ENCODE measurements around the gene TMEM59L. TPM values are rescaled to one million over a fixed set of nuclear protein-coding genes. Genes with fewer than 3 reads are reported as not detected.

The TMEM59L gene
- total and polyA plus RNA-seq, 2 of the 13 experiments (the other 11 are each of a cell fraction or from before 2014, with no cell fraction given) = 0.97 to 5.5 TPM

DNA sequence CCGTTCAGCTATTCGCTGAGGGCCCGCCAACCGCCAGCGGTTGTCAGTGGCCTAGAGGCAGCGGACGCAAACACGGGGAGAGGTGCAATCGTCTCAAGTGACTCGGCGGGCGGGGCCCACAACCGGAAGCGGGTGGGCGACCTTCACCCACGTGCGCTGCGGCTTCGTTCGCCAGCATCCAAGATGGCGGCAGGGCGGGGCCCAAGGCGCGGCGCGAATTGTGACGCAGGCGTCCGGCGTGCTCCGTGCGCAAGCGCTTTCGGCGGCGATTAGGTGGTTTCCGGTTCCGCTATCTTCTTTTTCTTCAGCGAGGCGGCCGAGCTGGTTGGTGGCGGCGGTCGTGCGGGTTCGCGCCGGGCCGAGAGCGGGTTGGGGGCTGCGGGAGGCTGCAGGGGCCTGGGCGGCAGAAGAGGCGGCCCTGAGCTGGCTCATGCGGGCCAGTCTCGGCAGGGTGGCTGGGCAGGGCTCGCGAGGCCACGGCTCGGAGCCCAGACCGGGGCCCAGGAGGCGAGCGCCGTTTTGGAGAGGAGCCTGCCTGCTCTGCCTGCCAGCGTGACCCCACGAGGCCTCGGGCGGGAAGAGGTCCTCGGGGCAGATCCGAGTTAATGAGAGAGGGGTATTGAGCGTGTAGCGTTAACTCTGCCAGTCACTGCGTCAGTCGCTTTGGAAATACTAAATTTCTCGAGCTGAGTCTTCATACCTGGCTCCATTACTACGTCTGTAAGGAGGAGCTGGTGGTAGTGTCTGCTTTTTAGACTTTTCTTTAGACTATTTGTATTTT, 40.9 kb upstream of the TMEM59L start, which contains the start of gene UBA52 (continued):
- TF ChIP-seq, protein P1, sequence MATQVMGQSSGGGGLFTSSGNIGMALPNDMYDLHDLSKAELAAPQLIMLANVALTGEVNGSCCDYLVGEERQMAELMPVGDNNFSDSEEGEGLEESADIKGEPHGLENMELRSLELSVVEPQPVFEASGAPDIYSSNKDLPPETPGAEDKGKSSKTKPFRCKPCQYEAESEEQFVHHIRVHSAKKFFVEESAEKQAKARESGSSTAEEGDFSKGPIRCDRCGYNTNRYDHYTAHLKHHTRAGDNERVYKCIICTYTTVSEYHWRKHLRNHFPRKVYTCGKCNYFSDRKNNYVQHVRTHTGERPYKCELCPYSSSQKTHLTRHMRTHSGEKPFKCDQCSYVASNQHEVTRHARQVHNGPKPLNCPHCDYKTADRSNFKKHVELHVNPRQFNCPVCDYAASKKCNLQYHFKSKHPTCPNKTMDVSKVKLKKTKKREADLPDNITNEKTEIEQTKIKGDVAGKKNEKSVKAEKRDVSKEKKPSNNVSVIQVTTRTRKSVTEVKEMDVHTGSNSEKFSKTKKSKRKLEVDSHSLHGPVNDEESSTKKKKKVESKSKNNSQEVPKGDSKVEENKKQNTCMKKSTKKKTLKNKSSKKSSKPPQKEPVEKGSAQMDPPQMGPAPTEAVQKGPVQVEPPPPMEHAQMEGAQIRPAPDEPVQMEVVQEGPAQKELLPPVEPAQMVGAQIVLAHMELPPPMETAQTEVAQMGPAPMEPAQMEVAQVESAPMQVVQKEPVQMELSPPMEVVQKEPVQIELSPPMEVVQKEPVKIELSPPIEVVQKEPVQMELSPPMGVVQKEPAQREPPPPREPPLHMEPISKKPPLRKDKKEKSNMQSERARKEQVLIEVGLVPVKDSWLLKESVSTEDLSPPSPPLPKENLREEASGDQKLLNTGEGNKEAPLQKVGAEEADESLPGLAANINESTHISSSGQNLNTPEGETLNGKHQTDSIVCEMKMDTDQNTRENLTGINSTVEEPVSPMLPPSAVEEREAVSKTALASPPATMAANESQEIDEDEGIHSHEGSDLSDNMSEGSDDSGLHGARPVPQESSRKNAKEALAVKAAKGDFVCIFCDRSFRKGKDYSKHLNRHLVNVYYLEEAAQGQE (IDR thresholded peaks at IDR 0.05; ENCODE audit: borderline replicate concordance in 1 of 2, low read depth in 1 of 2, low read length in 2 of 2) = peak in 1 of 2 experiments; percentile 59; a peak in 1 of 4 replicates
- TF ChIP-seq MTA1 (CRISPR knock-in tag; IDR thresholded peaks at IDR 0.05; ENCODE audit: borderline replicate concordance) (peak; percentile 93; the same call in 1 of the 2 replicates), ZNF644 (CRISPR knock-in tag; IDR thresholded peaks at IDR 0.05; ENCODE audit: low read depth) (no peak), MAZ (IDR thresholded peaks at IDR 0.05; ENCODE audit: borderline replicate concordance, low read depth, low read length) (peak; percentile 91), MAZ (CRISPR knock-in tag; IDR thresholded peaks at IDR 0.05; ENCODE audit: low read depth) (peak; percentile 97), ZNF773 (CRISPR knock-in tag; IDR thresholded peaks at IDR 0.05; ENCODE audit: borderline replicate concordance) (no peak), TSC22D2 (CRISPR knock-in tag; IDR thresholded peaks at IDR 0.05; ENCODE audit: borderline replicate concordance) (peak; percentile 92; the same call in 1 of the 2 replicates), ZNF619 (CRISPR knock-in tag; IDR thresholded peaks at IDR 0.05) (peak; percentile 93), CREB1 (IDR thresholded peaks at IDR 0.05) (peak; percentile 96), CREB1 (CRISPR knock-in tag; IDR thresholded peaks at IDR 0.05) (peak; percentile 97), ZNF546 (CRISPR knock-in tag; conservative IDR thresholded peaks at IDR 0.05) (peak; percentile 88; the same call in 1 of the 2 replicates), ZNF572 (CRISPR knock-in tag; IDR thresholded peaks at IDR 0.05) (0 out of 2 replicates have a peak, but pooled peaks have one; percentile 42), MED13 (CRISPR knock-in tag; IDR thresholded peaks at IDR 0.05) (peak; percentile 66; the same call in 1 of the 2 replicates), ZNF615 (CRISPR knock-in tag; IDR thresholded peaks at IDR 0.05; ENCODE audit: borderline replicate concordance) (no peak)
- TF ChIP-seq, protein P2, sequence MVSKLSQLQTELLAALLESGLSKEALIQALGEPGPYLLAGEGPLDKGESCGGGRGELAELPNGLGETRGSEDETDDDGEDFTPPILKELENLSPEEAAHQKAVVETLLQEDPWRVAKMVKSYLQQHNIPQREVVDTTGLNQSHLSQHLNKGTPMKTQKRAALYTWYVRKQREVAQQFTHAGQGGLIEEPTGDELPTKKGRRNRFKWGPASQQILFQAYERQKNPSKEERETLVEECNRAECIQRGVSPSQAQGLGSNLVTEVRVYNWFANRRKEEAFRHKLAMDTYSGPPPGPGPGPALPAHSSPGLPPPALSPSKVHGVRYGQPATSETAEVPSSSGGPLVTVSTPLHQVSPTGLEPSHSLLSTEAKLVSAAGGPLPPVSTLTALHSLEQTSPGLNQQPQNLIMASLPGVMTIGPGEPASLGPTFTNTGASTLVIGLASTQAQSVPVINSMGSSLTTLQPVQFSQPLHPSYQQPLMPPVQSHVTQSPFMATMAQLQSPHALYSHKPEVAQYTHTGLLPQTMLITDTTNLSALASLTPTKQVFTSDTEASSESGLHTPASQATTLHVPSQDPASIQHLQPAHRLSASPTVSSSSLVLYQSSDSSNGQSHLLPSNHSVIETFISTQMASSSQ (IDR thresholded peaks at IDR 0.05; ENCODE audit: low read depth) = no peak
- TF ChIP-seq, protein P2 (CRISPR knock-in tag; IDR thresholded peaks at IDR 0.05; ENCODE audit: borderline replicate concordance) = peak; percentile 85; the same call in 1 of the 2 replicates
- TF ChIP-seq, protein P3, sequence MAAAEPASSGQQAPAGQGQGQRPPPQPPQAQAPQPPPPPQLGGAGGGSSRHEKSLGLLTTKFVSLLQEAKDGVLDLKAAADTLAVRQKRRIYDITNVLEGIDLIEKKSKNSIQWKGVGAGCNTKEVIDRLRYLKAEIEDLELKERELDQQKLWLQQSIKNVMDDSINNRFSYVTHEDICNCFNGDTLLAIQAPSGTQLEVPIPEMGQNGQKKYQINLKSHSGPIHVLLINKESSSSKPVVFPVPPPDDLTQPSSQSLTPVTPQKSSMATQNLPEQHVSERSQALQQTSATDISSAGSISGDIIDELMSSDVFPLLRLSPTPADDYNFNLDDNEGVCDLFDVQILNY (CRISPR knock-in tag; conservative IDR thresholded peaks at IDR 0.05) = peak; percentile 78
